A673 (cell line): ENCODE results near the gene ERH.

Source experiments
- EZH2 ChIP-seq: fragments of 200-600 bp; sonication (generic); IDR thresholded peaks from 2 replicates; pipeline ENCODE4 v1.6.1; 2017; ENCODE audit warnings: borderline replicate concordance, low read depth, mild to moderate bottlenecking, mixed read lengths, antibody characterized with exemption, low read length; ENCODE audit not compliant: poor library complexity, severe bottlenecking
- TF ChIP-seq, protein P1 (sequence below): fragments of 300-800, 200-600 bp; sonication (generic); conservative IDR thresholded peaks from 2 replicates; pipeline ENCODE4 v1.5.1; 2017; ENCODE audit warnings: low read depth, mild to moderate bottlenecking, antibody characterized with exemption, low read length, moderate library complexity, mixed read lengths

- TF ChIP-seq, protein P1, sequence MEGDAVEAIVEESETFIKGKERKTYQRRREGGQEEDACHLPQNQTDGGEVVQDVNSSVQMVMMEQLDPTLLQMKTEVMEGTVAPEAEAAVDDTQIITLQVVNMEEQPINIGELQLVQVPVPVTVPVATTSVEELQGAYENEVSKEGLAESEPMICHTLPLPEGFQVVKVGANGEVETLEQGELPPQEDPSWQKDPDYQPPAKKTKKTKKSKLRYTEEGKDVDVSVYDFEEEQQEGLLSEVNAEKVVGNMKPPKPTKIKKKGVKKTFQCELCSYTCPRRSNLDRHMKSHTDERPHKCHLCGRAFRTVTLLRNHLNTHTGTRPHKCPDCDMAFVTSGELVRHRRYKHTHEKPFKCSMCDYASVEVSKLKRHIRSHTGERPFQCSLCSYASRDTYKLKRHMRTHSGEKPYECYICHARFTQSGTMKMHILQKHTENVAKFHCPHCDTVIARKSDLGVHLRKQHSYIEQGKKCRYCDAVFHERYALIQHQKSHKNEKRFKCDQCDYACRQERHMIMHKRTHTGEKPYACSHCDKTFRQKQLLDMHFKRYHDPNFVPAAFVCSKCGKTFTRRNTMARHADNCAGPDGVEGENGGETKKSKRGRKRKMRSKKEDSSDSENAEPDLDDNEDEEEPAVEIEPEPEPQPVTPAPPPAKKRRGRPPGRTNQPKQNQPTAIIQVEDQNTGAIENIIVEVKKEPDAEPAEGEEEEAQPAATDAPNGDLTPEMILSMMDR = no peak
- TF ChIP-seq EZH2 = no peak
Observed at GRCh38 chr14:69424149-69424923, 26.2 kb upstream of the ERH start.
